Panc1 (cell line): Measurements from ENCODE around the gene CKM. TPM values are rescaled to one million over a fixed set of nuclear protein-coding genes. Genes with fewer than 3 reads are reported as not detected.

ENCODE experiments used
- ATAC-seq: fragments of 200-7000 bp; cut with Tn5 transposase; 2 replicates; pipeline ENCODE4 v1.9.1; 2020; ENCODE audit warnings: mild to moderate bottlenecking, moderate library complexity
- BruUV-seq: library from RNA; stranded (reverse); fragments of 400-500 nt; replicated peaks from 2 replicates; lab custom pipeline; 2021; lab: Mats Ljungman, UMichigan
- CTCF ChIA-PET: fragments of 300-600 bp; sonication (Branson Sonifier 250); formaldehyde crosslinking; loops from one replicate; lab custom pipeline; 2022; ENCODE audit warnings: antibody characterized with exemption; lab: Charles Lee
- POLR2A ChIA-PET: fragments of 300-600 bp; sonication (Branson Sonifier 250); formaldehyde crosslinking; loops from one replicate; lab custom pipeline; 2022; ENCODE audit warnings: antibody characterized with exemption; lab: Charles Lee
- DNase-seq: peaks from one replicate; pipeline ENCODE4 v3.0.0-alpha.2; 2010; ENCODE audit warnings: low read depth, low spot score
- H3K27ac ChIP-seq: 2 replicates; pipeline ENCODE4 v1.5.1; 2011; ENCODE audit warnings: mild to moderate bottlenecking, low read length, inconsistent platforms
- H3K27me3 ChIP-seq: fragments of 200-500 bp; sonication (Bioruptor generic); 2 replicates; pipeline ENCODE4 v1.6.0; 2014; ENCODE audit warnings: low read length, inconsistent platforms; ENCODE audit not compliant: control insufficient read depth, insufficient read depth
- H3K36me3 ChIP-seq: fragments of 200-500 bp; sonication (Bioruptor generic); 2 replicates; pipeline ENCODE4 v1.5.1; 2014; ENCODE audit warnings: inconsistent platforms, mild to moderate bottlenecking, low read length, moderate library complexity; ENCODE audit not compliant: control insufficient read depth, insufficient read depth
- H3K4me1 ChIP-seq: 2 replicates; pipeline ENCODE4 v1.5.1; 2011; ENCODE audit warnings: inconsistent platforms, mild to moderate bottlenecking, low read length, moderate library complexity; ENCODE audit not compliant: control insufficient read depth, insufficient read depth
- H3K4me3 ChIP-seq, 2 experiments: 2 replicates each; pipeline ENCODE4 v1.5.1; 2011 to 2012; ENCODE audit warnings: low read depth in 2 of 2, low read length in 2 of 2, mild to moderate bottlenecking in 2 of 2, inconsistent platforms in 1 of 2, moderate library complexity in 1 of 2
- H3K9me3 ChIP-seq: fragments of 200-500 bp; sonication (Bioruptor generic); 2 replicates; pipeline ENCODE4 v1.5.1; 2014; ENCODE audit warnings: low read depth, mild to moderate bottlenecking, inconsistent platforms, low read length, moderate library complexity; ENCODE audit not compliant: control insufficient read depth, insufficient read depth
- CTCF ChIP-seq: fragments of 450-650 bp; IDR thresholded peaks from 2 replicates; pipeline ENCODE4 v1.5.1; 2017; ENCODE audit warnings: mild to moderate bottlenecking
- POLR2AphosphoS5 ChIP-seq: IDR thresholded peaks from 2 replicates; pipeline ENCODE4 v1.6.1; 2012; ENCODE audit warnings: mild to moderate bottlenecking, low read depth, low read length, moderate library complexity
- REST ChIP-seq, 2 experiments: IDR thresholded peaks; 2 replicates each; pipeline ENCODE4 v1.6.1; 2011 to 2012; ENCODE audit warnings: low read depth in 2 of 2, control low read depth in 1 of 2, low read length in 1 of 2, mild to moderate bottlenecking in 1 of 2, moderate library complexity in 1 of 2; ENCODE audit not compliant: insufficient read depth in 1 of 2
- SIN3A ChIP-seq: IDR thresholded peaks from 2 replicates; pipeline ENCODE4 v1.6.1; 2012; ENCODE audit warnings: low read depth, mild to moderate bottlenecking, low read length, moderate library complexity, borderline replicate concordance; ENCODE audit not compliant: insufficient read depth
- TCF7L2 ChIP-seq: IDR thresholded peaks from 2 replicates; pipeline ENCODE4 v1.6.1; 2011; ENCODE audit warnings: mild to moderate bottlenecking, low read depth, low read length, inconsistent platforms
- in situ Hi-C: cut with HindIII; loops from 2 replicates; pipeline ENCODE4 v1.10.0; 2016; ENCODE audit warnings: low sequenced_read_pairs, low pct_unique_long_range_greater_than_20kb
- intact Hi-C: fragments of 100-400 bp; cut with micrococcal nuclease; formaldehyde crosslinking; loops from one replicate; pipeline ENCODE4 v1.10.0; 2022; ENCODE audit not compliant: unreplicated experiment
- total RNA-seq: library from RNA; stranded (reverse); gene quantifications from one replicate; pipeline ENCODE4 v1.2.1, GENCODE V29; 2021; ENCODE audit not compliant: unreplicated experiment

The CKM gene
- total RNA-seq, 1 experiment from 2014 or later, result not detected

GRCh38 chr19:45290381-45290931 is 32.2 kb downstream of the CKM start:
- ChIA-PET POLR2A (interaction anchor here (0.5 to 0.7 kb wide), 2 partner anchors 13 to 20 kb away, joined by 3 read pairs; no protein-coding TSS in a partner anchor), CTCF (no interaction called here)
- intact Hi-C loops, result no loop called here
- ATAC-seq (no peak), DNase-seq (no peak)
- Histone ChIP-seq H3K27me3 (no peaks in the 10 kb centered on the region), H3K36me3 (no peaks in the 10 kb centered on the region), H3K9me3 (no peaks in the 10 kb centered on the region), H3K27ac (no peak overlapping the region), H3K4me1 (no peaks in the 10 kb centered on the region), H3K4me3 (no peak overlapping the region)
- no peak for TF ChIP-seq SIN3A
- no peak for TF ChIP-seq REST (IDR thresholded peaks at IDR 0.05; ENCODE audit: insufficient read depth in 1 of 2, low read depth in 2 of 2, low read length in 1 of 2)
- TF ChIP-seq TCF7L2, result no peak
- no peak for TF ChIP-seq POLR2AphosphoS5
- no peak for TF ChIP-seq CTCF
- in situ Hi-C loops, result no loop called here
- no TSS peak for BruUV-seq

- DNase-seq, result no peak
- no peak overlapping the region for H3K4me3 ChIP-seq
- no peak for ATAC-seq
- TF ChIP-seq SIN3A (no peak), CTCF (no peak), TCF7L2 (no peak), REST (IDR thresholded peaks at IDR 0.05; ENCODE audit: insufficient read depth in 1 of 2, low read depth in 2 of 2, low read length in 1 of 2) (no peak), POLR2AphosphoS5 (no peak)
- in situ Hi-C loops, result no loop called here
- no peaks in the 10 kb centered on the region for H3K27me3 ChIP-seq
- no peak overlapping the region for H3K27ac ChIP-seq
- intact Hi-C loops, result no loop called here
- H3K4me1 ChIP-seq, result no peaks in the 10 kb centered on the region
- no peaks in the 10 kb centered on the region for H3K9me3 ChIP-seq
- CTCF ChIA-PET, result no interaction called here
- H3K36me3 ChIP-seq, result no peaks in the 10 kb centered on the region
- BruUV-seq, result no TSS peak
- POLR2A ChIA-PET, result no interaction called here
Observed at GRCh38 chr19:45283443-45284033, 39.1 kb downstream of the CKM start.
